Measurements from ENCODE around the gene IQCF6.
"Not testable (repeated sequence)": the region's sequence is repeated elsewhere in the genome, so short reads cannot be mapped to it uniquely, and the experiment has no call there.

IQCF6 gene

DNA sequence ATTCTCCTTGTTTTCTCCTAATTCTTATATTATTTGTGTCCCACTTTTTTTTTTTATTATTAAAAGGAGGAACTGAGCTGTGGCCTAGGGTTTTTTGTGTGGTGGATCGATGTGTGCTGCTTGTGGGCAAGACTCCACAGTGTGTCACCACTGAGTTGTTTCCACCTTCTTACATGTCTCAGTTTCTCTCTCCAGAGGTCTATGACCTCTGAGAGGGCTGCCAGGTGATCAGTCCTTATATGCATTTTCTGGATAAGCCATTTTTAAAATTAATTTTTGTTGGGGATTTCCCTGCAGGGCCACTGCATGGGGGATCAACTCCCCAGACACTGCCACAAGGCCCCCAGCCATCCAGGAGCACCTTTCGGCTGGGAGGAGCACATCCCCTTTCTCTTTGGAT lies 27.8 kb downstream of the IQCF6 start:
- no peak for DNase-seq (ENCODE audit: low spot score)
- no peak for ATAC-seq (ENCODE audit: low read depth)
- no peak overlapping the region for H3K4me3 ChIP-seq (ENCODE audit: severe bottlenecking)
- TF ChIP-seq, protein P1, sequence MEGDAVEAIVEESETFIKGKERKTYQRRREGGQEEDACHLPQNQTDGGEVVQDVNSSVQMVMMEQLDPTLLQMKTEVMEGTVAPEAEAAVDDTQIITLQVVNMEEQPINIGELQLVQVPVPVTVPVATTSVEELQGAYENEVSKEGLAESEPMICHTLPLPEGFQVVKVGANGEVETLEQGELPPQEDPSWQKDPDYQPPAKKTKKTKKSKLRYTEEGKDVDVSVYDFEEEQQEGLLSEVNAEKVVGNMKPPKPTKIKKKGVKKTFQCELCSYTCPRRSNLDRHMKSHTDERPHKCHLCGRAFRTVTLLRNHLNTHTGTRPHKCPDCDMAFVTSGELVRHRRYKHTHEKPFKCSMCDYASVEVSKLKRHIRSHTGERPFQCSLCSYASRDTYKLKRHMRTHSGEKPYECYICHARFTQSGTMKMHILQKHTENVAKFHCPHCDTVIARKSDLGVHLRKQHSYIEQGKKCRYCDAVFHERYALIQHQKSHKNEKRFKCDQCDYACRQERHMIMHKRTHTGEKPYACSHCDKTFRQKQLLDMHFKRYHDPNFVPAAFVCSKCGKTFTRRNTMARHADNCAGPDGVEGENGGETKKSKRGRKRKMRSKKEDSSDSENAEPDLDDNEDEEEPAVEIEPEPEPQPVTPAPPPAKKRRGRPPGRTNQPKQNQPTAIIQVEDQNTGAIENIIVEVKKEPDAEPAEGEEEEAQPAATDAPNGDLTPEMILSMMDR (IDR thresholded peaks at IDR 0.05; ENCODE audit: poor library complexity, severe bottlenecking) = no peak
- H3K27ac ChIP-seq (ENCODE audit: poor library complexity, severe bottlenecking) = no peak overlapping the region
- H3K4me1 ChIP-seq (ENCODE audit: insufficient read depth, poor library complexity, severe bottlenecking) = peaks cover 3% of the 10 kb centered on the region
- peaks cover 5% of the 10 kb centered on the region for H3K9me3 ChIP-seq (ENCODE audit: severe bottlenecking)
- no peaks in the 10 kb centered on the region for H3K36me3 ChIP-seq (ENCODE audit: low read depth)
- no peaks in the 10 kb centered on the region for H3K27me3 ChIP-seq (ENCODE audit: insufficient read depth, poor library complexity, severe bottlenecking)

DNA sequence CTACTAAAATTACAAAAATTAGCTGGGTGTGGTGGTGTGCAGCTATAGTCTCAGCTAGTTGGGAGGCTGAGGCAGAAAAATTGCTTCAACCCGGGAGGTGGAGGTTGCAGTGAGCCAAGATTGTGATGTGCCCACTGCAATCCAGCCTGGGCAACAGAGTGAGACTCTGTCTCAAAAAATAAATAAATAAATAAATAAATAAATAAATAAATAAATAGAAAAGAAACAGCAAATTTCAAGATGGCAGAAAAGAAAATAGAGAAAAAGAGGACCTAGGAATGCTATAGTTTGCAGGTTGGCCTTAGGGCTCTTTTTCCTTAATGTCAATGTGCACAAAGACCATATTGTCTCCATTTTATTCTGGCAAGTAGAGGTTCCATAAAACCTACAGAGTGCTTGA lies 28.2 kb downstream of the IQCF6 start:
- Histone ChIP-seq H3K27ac (ENCODE audit: poor library complexity, severe bottlenecking) (no peak overlapping the region), H3K9me3 (ENCODE audit: severe bottlenecking) (peaks cover 5% of the 10 kb centered on the region), H3K27me3 (ENCODE audit: insufficient read depth, poor library complexity, severe bottlenecking) (no peaks in the 10 kb centered on the region), H3K4me1 (ENCODE audit: insufficient read depth, poor library complexity, severe bottlenecking) (peaks cover 3% of the 10 kb centered on the region), H3K36me3 (ENCODE audit: low read depth) (no peaks in the 10 kb centered on the region), H3K4me3 (ENCODE audit: severe bottlenecking) (no peak overlapping the region)
- ATAC-seq (ENCODE audit: low read depth) (no peak), DNase-seq (ENCODE audit: low spot score) (no peak)
- TF ChIP-seq, protein P1 (IDR thresholded peaks at IDR 0.05; ENCODE audit: poor library complexity, severe bottlenecking) = no peak

DNA sequence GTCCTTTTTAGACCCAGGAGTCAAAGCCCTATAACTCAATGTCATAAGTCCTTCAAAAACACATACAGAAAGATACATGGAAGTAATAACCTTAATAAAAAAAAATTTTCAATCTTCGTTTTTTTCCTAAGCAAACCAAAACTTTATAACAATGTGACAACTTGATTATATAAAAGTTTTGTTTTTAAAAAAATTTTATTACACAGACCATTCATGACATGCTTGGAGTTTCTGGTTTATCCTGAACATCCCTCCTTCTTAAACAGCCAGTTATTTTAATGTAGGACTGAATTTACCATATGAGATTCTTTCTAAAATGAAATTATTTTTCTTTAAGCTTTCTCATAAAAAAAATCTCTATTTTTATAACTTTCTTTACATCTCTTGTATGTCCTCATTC lies 30.7 kb downstream of the IQCF6 start:
- DNase-seq (ENCODE audit: low spot score) (no peak), ATAC-seq (ENCODE audit: low read depth) (no peak)
- no peak overlapping the region for H3K27ac ChIP-seq (ENCODE audit: poor library complexity, severe bottlenecking)
- peaks cover 5% of the 10 kb centered on the region for H3K9me3 ChIP-seq (ENCODE audit: severe bottlenecking)
- no peak overlapping the region for H3K4me3 ChIP-seq (ENCODE audit: severe bottlenecking)
- no peaks in the 10 kb centered on the region for H3K27me3 ChIP-seq (ENCODE audit: insufficient read depth, poor library complexity, severe bottlenecking)
- no peaks in the 10 kb centered on the region for H3K4me1 ChIP-seq (ENCODE audit: insufficient read depth, poor library complexity, severe bottlenecking)
- no peaks in the 10 kb centered on the region for H3K36me3 ChIP-seq (ENCODE audit: low read depth)
- TF ChIP-seq, protein P1 (IDR thresholded peaks at IDR 0.05; ENCODE audit: poor library complexity, severe bottlenecking) = no peak

DNA sequence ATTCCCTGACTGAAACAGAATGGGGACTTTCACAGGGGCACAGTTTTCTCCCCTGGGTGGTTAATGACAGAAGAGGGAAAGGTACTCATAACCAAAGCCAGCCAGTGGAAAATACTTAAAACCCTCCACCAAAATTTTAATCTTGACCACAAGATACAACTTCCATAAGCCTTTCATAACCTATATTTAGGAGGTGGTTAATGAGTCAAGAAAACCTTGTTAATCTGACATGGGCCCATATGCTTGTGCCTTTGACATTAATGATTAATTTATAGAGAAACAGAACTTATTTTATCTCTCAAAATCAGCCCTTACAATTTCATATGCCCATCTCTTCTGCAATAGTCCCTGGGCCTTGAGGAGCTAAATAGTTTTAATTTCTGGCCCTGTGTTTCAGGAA lies 31.2 kb downstream of the IQCF6 start:
- no peak overlapping the region for H3K27ac ChIP-seq (ENCODE audit: poor library complexity, severe bottlenecking)
- ATAC-seq (ENCODE audit: low read depth) = no peak
- TF ChIP-seq, protein P1 (IDR thresholded peaks at IDR 0.05; ENCODE audit: poor library complexity, severe bottlenecking) = no peak
- H3K4me3 ChIP-seq (ENCODE audit: severe bottlenecking) = no peak overlapping the region
- no peak for DNase-seq (ENCODE audit: low spot score)
- no peaks in the 10 kb centered on the region for H3K27me3 ChIP-seq (ENCODE audit: insufficient read depth, poor library complexity, severe bottlenecking)
- H3K4me1 ChIP-seq (ENCODE audit: insufficient read depth, poor library complexity, severe bottlenecking) = no peaks in the 10 kb centered on the region
- peaks cover 5% of the 10 kb centered on the region for H3K9me3 ChIP-seq (ENCODE audit: severe bottlenecking)
- no peaks in the 10 kb centered on the region for H3K36me3 ChIP-seq (ENCODE audit: low read depth)

DNA sequence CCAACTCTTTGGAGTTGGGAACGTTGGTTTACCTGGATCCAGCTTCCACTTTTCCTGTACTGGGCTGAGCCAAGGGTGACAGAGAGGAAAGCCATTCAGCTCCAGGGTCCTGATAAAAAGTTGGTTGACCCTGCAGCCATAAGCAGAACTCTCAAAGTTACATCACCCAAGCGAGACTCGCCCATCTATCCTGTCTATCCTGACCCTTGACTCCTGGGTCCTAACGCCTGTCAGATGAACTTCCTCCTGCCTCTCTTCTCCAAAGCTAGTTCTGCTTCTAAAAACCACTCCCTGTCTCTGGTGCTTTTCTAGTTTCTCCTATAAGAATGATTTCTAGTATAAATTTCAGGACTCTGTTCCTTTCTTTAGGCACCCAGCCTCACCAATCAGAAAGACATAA lies 36.1 kb downstream of the IQCF6 start:
- peaks cover 13% of the 10 kb centered on the region for H3K27me3 ChIP-seq (ENCODE audit: insufficient read depth, poor library complexity, severe bottlenecking)
- ATAC-seq (ENCODE audit: low read depth); H3K27ac ChIP-seq (ENCODE audit: poor library complexity, severe bottlenecking); DNase-seq (ENCODE audit: low spot score); H3K36me3 ChIP-seq (ENCODE audit: low read depth); H3K4me3 ChIP-seq (ENCODE audit: severe bottlenecking); H3K4me1 ChIP-seq (ENCODE audit: insufficient read depth, poor library complexity, severe bottlenecking); H3K9me3 ChIP-seq (ENCODE audit: severe bottlenecking): not testable (repeated sequence)

DNA sequence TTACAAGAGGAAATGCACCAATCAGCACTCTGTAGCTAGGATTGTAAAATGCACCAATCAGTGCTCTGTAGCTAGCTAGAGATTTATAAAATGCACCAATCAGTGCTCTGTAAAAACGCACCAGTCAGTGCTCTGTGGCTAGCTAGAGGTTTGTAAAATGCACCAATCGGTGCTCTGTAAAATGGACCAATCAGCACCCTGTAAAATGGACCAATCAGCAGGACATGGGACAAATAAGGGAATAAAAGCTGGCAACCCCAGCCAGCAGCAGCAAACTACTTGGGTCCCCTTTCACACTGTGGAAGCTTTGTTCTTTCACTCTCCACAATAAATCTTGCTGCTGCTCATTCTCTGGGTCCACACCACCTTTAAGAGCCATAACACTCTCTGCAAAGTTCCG lies 36.7 kb downstream of the IQCF6 start:
- ATAC-seq (ENCODE audit: low read depth); H3K4me3 ChIP-seq (ENCODE audit: severe bottlenecking); H3K9me3 ChIP-seq (ENCODE audit: severe bottlenecking); H3K27ac ChIP-seq (ENCODE audit: poor library complexity, severe bottlenecking); H3K4me1 ChIP-seq (ENCODE audit: insufficient read depth, poor library complexity, severe bottlenecking); H3K36me3 ChIP-seq (ENCODE audit: low read depth); DNase-seq (ENCODE audit: low spot score): not testable (repeated sequence)
- H3K27me3 ChIP-seq (ENCODE audit: insufficient read depth, poor library complexity, severe bottlenecking) = peaks cover 17% of the 10 kb centered on the region

Measured in RWPE2 (cell line).